Tibial artery (tissue), 4 donors: ENCODE measurements around the gene SMURF1.

Experiments used
- DNase-seq, 2 donors: peaks; one replicate each; pipeline ENCODE4 v3.0.0-alpha.2; 2019
- H3K27ac ChIP-seq, 2 donors: fragments of 200-600 bp; sonication (generic) in 1 of 2; 1 replicate in 1 of 2; 2 replicates in 1 of 2; pipeline ENCODE4 v1.5.1; 2018 to 2019; ENCODE audit warnings: mild to moderate bottlenecking in 1 of 2
- H3K27me3 ChIP-seq, 2 donors: fragments of 200-600 bp; sonication (generic) in 1 of 2; one replicate each; pipeline versions ENCODE4 v1.5.1 to v1.6.0; 2016 to 2019
- H3K36me3 ChIP-seq, 3 donors: fragments of 200-600 bp; sonication (generic) in 2 of 3; one replicate each; pipeline ENCODE4 v1.5.1; 2016 to 2019; ENCODE audit warnings: mild to moderate bottlenecking in 2 of 3
- H3K4me1 ChIP-seq, 4 donors: fragments of 200-600 bp; sonication (generic) in 2 of 4; 1 replicate in 3 of 4; 2 replicates in 1 of 4; pipeline ENCODE4 v1.5.1; 2016 to 2019
- H3K4me3 ChIP-seq, 2 donors: fragments of 200-600 bp; sonication (generic) in 1 of 2; 1 replicate in 1 of 2; 2 replicates in 1 of 2; pipeline ENCODE4 v1.5.1; 2018 to 2019; ENCODE audit warnings: mild to moderate bottlenecking in 2 of 2
- H3K9me3 ChIP-seq, 3 donors: fragments of 200-600 bp; sonication (generic) in 1 of 3; one replicate each; pipeline ENCODE4 v1.5.1; 2016 to 2019
- intact Hi-C: fragments of 100-400 bp; cut with DNase I; formaldehyde crosslinking; loops from one replicate; pipeline ENCODE4 v1.15.0; 2023; ENCODE audit warnings: low total_unique reads
- TF ChIP-seq, protein P1 (sequence below), 2 experiments: fragments of 200-600 bp in 1 of 2; fragments of 450-650 bp in 1 of 2; IDR thresholded peaks; one replicate each; pipeline ENCODE4 v1.5.1; 2017 to 2019; ENCODE audit warnings: antibody characterized with exemption in 2 of 2, mild to moderate bottlenecking in 1 of 2, moderate library complexity in 1 of 2

Gene SMURF1

DNA sequence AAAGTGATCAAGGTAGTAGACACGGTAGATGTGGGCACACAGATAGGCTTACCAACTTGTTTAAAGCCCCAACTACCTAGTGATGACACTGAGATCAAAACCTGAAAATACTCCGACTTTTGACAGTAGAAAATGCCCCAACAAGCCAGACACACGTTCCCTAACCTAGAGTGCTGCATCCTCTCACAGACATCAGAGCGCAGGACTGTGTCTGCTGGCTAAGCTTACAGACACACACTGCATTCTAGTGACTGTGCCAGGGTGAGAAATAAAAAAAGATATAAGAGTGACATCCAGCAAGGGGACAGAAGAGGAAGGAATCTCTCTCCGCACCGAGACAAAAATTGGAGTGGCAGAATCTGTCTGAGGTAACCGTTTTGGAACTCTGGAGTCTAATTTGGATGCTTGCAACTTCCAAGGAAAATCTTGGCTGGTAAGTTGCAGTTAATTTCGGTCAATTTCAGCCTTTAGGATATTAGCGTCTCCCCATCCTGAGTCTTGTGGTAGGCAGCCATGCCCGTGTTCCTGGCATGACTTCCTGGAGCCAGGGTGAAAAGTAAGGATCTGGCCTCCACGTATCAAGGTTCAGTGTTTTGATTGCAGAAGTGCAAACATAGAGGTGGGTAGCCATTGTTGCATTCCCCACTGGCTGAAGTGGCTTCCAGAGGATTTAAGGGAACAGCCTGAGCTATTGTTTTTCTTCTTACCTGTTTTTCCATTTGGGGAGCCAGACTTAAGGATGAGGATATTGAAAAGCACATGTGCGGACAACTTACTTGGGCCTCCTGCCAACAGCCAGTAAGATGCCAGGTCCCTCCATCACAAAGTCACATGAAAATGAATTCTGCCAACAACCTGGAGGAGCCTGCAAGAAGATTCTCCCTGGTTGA is 124.1 kb downstream of the SMURF1 start:
- TF ChIP-seq, protein P1, sequence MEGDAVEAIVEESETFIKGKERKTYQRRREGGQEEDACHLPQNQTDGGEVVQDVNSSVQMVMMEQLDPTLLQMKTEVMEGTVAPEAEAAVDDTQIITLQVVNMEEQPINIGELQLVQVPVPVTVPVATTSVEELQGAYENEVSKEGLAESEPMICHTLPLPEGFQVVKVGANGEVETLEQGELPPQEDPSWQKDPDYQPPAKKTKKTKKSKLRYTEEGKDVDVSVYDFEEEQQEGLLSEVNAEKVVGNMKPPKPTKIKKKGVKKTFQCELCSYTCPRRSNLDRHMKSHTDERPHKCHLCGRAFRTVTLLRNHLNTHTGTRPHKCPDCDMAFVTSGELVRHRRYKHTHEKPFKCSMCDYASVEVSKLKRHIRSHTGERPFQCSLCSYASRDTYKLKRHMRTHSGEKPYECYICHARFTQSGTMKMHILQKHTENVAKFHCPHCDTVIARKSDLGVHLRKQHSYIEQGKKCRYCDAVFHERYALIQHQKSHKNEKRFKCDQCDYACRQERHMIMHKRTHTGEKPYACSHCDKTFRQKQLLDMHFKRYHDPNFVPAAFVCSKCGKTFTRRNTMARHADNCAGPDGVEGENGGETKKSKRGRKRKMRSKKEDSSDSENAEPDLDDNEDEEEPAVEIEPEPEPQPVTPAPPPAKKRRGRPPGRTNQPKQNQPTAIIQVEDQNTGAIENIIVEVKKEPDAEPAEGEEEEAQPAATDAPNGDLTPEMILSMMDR (IDR thresholded peaks at IDR 0.05) = no peak
- Histone ChIP-seq H3K4me3 (no peak overlapping the region), H3K36me3 (peaks cover 14 to 24% (median 22%) of the 10 kb centered on the region in 3 donors), H3K9me3 (no peaks in the 10 kb centered on the region), H3K4me1 (peaks cover 0 to 54% (median 15%) of the 10 kb centered on the region in 4 donors), H3K27me3 (no peaks in the 10 kb centered on the region), H3K27ac (peak overlapping the region in 1 of 2 donors; percentile 92)
- peak in 1 of 2 donors; percentile 25 for DNase-seq
- intact Hi-C loops = no loop called here

DNA sequence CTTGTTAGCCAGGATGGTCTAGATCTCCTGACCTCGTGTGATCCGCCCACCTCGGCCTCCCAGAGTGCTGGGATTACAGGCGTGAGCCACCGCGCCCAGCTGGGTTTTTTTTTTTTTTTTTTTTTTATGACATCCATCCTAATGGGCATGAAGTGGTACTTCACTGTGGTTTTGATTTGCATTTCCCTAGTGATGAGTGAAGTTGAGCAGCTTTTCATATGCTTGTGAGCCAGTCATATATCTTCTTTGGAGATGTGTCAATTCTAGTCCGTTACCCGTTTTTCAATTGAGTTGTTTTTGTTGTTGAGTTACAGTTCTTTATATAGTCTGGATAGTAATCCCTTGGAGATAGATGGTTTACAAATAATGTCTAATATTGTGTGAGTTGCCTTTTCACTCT is 127.7 kb downstream of the SMURF1 start:
- no peak for DNase-seq
- Histone ChIP-seq H3K4me1 (peaks cover 0 to 18% (median 3%) of the 10 kb centered on the region in 4 donors), H3K27ac (no peak overlapping the region), H3K4me3 (no peak overlapping the region), H3K9me3 (no peaks in the 10 kb centered on the region), H3K36me3 (peaks cover 50 to 60% (median 57%) of the 10 kb centered on the region in 3 donors), H3K27me3 (no peaks in the 10 kb centered on the region)
- TF ChIP-seq, protein P1 (IDR thresholded peaks at IDR 0.05) = no peak
- intact Hi-C loops = no loop called here

DNA sequence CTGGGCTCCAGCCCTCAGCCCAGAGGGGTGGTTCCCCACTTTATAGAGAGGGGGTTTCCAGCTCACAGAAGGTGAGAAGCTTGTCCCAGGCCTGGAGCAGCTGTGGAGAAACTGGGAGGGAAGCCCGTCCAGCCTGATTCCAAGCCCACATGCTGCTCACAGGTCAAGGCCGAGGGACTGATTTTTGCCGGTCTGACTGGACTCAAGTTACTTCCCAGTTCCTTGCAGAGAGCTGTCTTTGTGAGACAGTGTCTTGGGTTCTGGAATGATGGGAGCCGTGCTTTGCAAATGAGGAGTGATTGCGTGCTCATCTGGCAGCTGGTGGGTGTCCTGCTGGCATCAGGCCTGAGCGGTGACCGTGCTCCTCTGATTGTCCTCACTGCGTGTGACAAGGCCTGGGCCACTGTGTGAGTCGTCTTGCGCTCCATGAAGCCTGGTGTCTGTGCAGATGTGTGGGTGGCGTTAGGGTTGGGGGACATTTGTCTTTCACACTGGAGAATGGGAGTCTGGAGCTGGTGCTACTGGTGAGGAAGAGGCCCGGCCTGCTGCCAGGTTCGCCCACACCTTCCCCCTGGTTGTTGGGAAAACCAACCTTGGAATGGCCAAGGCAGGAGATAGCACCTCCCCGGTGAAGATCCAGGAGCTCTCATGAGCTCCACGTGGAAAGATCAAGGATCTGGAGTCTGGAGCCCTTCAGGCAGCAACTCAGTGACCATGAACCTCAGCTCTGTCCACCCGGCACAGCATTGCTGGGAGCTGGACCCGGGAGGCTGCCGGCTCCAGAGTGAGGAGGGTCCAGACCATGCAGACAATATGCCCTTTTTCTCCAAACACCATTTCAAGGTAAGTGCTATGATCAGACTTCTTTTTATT is 129.6 kb downstream of the SMURF1 start:
- H3K4me1 ChIP-seq = peaks cover 0 to 2% (median 0%) of the 10 kb centered on the region in 4 donors
- TF ChIP-seq, protein P1 (IDR thresholded peaks at IDR 0.05) = no peak
- H3K9me3 ChIP-seq = no peaks in the 10 kb centered on the region
- peak in 1 of 2 donors; percentile 51 for DNase-seq
- no peak overlapping the region for H3K27ac ChIP-seq
- H3K4me3 ChIP-seq = no peak overlapping the region
- peaks cover 58 to 75% (median 68%) of the 10 kb centered on the region in 3 donors for H3K36me3 ChIP-seq
- H3K27me3 ChIP-seq = no peaks in the 10 kb centered on the region
- intact Hi-C loops = no loop called here

DNA sequence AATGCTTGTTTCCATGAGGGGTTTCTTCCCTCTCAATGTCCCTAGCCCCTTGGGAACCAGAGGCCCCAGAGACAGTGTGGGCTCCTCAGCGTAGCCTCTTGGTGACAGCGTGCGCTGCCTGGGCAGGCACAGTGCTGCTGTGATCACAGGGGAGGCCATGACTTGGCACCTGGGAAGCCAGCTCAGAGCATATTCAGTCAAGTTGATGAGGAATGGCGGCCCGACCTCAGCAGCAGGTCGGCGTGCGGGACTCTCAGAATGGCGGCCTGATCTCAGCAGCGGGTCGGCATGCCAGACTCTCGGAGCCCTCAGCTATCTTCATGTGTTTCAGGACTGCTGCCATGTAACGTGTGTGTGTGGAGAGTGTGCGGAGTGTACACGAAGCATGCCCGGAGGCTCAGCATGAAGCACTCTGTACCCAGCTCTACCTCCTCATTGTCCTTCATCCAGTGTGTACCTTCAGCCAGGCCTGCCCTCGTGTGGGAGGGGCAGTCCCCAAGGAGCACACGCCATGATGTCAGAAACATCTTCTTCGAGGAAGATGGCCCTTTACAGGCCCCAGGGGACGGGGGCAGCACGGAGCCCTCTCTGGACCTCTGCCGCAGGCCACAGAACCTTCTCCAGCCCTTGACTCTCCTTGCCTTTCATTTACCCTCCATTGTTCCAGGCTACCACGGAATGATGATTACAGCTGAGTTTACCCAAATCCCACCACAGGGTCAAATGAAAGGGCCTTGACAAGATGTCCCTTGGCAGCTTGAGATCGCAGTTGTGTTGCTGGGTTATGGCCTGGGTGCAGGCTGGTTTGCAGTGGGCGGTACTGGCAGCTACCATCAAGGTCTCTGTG is 130.4 kb downstream of the SMURF1 start:
- peaks cover 67 to 77% (median 75%) of the 10 kb centered on the region in 3 donors for H3K36me3 ChIP-seq
- no peak overlapping the region for H3K4me3 ChIP-seq

More for the DNA sequence above, 130.4 kb downstream of the SMURF1 start:
- Histone ChIP-seq H3K9me3 (no peaks in the 10 kb centered on the region), H3K4me1 (no peaks in the 10 kb centered on the region), H3K27me3 (no peaks in the 10 kb centered on the region), H3K27ac (no peak overlapping the region)
- peak in 1 of 2 donors; percentile 61 for DNase-seq
- TF ChIP-seq, protein P1 (IDR thresholded peaks at IDR 0.05) = no peak
- intact Hi-C loops = no loop called here
